NCI-H1105 treated with DMSO at 0.1 percent for 48 hours (cell line): Measurements from ENCODE around the gene CSTB.

Experiments
- DNase-seq: peaks from one replicate; lab custom pipeline; 2025; lab: John Stamatoyannopoulos, UW

Gene CSTB

DNA sequence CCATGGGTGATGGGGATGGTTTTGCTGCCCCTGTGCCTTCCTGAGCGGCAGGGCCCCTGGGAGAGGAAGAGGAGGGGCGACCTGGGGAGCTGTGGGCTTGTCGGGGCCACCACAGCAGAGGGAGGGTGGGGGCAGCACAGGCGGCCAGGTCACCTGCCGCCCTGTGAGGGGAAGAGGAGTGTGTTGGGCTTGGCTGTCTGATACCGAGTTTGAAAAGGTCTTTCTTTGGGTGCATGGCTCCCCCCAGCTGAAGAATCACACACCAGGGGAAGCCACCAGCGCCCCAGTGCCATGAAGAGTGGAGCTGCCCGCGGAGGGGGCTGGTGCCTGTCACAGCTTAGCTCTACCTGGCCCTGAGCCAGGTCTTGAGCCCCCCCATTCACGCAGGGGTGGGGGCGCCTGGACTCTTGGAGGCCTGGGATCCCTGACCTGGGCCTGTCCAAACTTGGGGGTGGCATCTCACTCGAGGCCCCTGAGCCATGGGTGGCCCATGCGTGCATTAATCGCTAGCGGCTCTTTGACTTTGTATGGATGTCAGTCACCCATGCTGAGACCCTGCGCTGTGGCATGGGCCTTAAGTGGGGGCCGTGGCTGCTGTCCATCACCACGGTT lies 26.4 kb downstream of the CSTB start:
- DNase-seq: no peak

DNA sequence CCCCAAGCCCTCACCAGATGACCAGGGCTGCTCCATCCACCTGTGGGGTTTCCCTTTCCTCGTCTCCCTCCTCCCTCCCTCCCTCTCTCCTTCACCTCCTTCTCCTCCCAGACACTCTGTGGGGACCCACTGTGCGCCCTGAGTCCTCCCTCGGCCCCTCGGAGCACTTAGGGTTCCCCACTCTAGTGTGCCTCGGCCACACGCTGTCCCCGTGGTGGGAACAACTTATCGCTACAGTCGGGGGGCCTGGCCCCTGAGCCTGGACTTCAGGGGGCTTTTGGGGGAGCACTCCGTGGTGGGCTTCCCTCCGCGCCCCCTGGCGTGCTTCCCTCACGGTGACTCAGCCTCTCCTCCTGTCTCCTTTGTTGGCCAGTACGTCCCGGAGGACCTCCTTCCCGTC lies 27.5 kb downstream of the CSTB start:
- no peak for DNase-seq

DNA sequence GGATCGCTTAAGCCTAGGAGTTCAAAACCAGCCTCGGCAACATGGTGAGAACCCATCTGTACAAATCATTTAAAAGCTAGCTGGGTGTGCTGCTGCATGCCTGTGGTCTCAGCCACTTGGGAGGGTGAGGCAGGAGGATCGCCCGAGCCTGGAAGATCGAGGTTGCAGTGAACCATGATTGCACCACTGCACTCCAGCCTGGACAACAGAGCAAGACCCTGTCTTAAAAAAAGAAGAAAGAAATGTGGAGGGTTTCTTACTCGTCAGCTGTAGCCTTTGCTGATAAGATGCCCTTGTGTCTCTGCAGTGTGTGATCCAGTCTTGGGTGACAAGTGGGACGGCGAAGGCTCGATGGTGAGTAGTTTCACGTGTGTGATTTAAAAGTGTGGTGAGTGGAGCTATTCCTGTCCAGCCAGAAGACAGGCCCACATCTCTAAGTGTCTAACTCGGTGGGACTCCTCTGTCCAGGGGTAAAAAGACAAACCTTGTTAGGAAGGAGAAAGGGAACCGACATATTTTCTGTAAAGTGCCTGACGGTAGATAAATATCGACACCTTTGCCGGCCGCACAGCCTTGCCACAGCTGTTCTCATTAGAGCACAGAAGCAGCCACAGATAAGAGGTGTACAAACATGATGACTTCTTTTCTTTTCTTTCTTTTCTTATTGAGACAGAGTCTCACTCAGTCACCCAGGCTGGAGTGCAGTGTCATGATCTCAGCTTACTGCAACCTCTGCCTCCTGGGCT lies 30.2 kb downstream of the CSTB start:
- no peak for DNase-seq

DNA sequence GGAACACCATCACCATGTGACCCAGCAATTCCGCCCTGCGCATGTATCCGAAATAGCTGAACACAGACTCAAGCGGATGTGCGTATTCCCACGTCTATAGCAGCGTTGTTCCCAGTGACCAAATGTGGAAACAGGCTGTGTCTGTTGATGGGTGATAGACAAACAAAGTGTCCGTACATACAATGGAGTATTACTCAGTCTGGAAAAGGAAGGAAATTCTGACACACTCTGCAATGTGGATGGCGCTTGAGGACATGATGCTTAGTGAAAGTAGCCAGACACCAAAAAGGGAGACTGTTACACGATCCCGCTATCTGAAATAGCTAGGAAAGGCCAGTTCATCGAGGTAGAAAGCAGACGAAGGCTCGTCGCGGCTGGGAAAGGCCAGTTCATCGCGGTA lies 31.4 kb downstream of the CSTB start:
- DNase-seq: no peak

DNA sequence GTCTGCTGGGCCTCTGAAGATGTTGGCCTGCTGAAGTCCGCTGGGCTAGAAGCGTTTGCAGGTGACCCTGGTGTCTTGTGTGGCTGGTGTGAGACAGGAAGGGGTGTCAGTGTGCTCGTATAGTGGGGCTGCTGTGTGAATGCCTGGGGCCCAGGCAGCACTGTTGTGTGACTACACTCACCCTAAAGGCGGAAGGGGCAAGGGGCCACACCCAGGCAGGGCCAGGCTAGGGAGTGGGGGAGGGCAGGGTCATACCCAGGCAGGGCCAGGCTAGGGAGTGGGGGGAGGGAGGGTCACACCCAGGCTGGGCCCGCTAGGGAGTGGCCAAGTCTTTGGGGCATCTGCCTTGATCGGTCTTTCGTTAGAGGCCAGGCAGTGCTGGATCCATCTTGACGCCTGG lies 32.2 kb downstream of the CSTB start:
- no peak for DNase-seq

DNA sequence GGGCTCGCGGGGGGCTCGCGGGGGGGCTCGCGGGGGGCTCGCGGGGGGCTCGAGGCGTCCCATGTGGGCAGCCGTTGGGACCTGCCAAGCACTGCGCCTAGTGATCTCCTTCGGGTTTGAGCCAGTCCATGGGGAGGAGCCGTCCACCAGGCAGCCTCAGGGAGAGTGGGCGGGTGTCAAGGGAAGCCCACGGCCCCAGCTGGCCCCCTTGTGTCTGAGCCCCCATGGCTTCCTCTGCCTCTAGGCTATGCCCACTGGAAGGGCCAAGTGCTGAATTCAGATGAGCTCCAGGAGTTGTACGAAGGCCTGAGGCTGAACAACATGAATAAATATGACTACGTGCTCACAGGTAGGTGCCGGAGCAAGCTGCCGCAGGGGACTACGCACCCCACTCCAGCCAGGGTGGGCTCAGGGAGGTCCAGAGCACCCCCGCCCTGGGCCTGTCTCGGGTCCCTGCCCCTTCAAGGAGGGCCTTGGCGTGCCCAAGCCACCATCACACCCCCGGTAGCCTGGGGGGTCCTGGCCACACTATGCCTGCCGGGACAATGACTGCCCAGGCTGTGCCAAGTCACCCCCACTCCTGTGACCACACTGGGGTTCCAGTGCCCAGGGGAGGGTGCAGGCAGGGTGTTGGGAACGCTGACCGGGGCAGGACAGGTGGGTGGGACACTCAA lies 34.5 kb downstream of the CSTB start:
- DNase-seq: no peak

DNA sequence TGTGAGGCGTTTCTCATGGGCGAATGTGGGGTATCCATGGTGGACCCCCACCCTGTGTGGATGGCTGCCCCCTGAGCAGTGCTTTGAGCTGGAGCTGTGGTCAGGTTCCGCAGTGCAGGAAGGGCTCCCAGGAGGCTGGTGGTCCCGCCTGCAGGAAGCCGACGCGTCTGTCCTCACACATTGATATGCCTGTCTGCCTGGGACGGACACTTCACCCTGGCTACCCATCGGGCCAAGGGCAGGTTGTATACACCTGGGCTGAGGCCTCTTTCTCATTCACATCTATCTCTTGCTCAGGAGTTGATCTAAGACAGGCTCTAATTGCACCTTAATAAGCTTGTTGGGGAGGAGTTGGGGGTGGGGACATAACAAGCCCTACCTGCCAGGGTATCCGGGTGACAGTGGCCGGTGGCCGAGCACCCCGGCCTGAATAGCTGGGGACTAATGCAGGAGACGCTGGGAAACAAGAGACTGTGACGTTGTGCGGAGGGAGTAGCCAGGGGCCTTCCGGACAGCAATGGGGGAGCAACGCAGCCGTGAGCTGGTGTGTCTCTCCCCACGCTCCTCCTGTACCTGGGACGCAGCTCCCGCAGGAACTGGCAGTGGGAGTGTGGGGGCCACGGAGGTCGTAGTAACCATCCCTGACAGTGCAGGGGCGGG lies 35.5 kb downstream of the CSTB start:
- DNase-seq: peak; percentile 74

DNA sequence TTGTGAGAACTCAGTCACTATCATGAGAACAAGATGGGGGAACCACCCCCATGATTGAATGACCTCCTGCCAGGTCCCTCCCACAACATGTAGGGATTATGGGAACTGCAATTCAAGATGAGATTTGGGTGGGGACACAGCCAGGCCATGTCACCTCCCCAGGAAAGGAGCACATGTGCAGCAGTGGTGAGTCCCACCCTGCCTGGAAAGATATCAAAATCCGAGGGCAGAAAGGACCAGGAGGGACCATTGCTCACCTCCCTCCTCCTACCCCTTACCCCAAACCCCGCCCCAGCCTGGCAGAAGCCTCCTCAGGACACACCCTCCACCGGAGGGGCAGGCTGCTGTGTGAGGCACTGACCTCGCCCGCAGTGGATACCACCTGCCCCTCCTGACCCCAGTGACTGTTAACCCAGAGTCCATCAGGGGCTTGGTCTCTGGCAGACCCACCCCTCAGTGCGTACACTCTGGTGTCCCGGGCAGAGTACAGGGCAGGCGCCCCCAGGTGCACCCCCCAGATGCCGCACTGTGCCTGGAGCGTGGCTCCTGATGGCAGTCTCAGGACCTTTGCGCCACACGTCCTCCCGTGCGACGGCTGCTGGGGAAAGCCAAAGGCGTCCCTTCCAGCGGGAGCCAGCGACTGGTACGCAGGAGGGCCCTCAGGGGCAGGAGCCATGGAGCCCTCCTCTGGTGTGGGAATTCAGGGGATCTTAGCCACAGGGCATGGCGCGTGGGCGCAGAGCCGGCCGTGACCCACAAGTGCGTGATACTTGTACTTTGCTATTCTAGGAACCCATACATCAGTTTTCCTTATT lies 36.3 kb downstream of the CSTB start:
- DNase-seq: no peak

DNA sequence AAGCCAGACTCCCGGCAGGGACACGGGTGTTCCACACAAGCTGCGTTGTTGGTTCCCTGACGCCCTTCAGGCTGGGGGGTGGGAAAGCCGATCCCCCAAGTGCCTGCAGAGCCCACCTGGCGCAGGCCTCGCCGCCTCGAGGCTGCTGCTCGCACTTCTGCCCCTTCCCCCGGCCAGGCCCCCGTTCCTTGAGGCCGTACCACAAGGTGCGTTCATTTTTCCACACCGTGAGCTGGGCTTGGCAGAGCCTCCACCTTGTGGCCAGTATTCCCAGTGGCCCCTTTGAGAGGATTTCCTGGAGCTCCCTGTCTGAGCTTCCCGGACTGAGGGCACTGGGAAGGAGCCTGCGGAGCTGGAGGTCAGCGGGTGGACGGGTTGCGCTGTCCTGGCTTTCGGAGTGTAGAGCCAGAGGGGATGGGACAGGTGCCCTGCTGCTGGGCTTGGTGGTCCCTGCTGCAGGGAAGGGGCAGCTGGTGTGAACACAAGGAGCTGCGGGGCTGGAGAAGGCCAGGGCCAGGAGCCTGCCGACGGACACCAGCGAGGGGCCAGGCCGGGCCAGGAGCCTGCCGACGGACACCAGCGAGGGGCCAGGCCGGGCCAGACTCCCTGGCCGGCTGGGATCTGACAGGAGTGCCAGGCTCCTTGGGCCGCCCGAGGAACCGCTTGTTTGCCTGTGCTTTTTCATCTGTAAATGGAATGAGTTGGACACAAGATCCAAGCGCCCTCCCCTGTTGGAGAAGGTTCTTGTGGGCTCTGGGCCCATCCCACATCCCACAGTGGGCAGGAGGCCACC lies 38.8 kb downstream of the CSTB start:
- DNase-seq: no peak

DNA sequence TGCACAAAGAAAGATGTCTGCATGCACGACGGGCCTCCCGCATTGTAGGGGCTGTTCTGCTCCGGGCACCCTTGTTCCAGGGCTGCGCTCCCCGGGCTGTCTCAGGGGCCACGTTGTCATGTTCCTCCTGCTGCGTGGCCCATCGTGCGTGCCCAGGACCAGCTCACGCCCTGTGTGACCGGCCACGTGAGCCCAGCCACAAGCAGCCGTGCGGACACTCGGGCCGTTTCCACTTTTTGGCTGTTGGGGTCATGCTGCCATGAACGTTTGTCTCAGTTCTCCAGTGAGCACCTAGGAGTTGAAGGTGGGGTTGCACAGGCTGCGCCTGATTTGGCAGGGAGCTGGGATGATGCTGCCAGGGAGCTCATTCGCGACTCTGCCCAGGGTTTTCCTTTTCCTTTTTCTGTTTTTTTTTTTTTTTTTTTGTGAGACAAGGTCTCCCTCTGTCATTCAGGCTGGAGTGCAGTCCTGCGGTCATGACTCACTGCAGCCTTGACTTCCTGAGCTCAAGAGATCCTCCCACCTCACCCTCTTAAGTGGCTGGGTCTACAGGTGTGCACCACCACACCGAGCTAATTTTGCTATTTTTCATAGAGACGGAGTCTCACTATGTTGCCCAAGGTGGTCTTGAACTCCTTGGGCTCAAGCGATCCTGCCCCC lies 39.8 kb downstream of the CSTB start:
- DNase-seq: no peak

DNA sequence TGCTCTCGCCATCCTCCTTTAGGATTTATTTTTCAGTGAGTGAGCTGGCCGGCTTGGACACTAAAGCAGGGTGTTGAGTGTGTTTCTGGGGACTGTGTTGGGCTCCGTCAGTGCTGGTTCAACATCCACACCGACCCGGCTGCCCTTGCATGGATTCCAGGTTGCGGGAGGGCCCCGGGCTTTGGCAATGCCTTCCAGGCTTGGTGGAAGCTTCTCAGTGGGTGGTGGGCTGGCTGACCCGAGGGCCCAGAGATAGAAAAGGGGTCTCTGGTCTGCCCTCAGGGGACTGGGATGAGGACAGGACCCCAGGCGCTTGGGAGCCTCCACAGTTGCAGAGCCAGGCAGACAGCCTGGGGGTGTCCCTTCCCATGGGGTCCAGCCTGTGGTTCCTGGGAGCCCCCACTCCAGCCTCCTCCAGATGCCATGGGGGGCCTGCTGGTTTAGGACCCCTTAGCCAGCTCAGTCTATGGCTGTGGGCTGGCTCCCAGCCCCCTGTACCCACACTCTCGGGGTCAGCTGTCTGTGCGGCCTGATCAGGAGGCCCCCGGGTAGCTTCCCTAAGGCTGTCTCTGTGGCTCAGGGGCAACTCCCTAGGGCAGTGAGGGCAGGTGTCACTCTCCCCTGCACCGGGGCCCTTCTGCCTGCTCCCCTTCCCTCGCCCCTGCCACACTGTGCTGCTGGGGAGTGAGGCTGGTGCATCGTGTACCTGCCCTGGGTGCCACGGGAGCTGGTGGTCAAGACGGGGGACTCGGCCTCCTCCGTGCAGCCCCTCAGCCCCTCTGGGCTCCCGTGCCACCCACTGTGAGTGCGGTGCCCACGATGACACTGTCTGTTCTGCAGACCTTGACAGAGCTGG lies 40.6 kb downstream of the CSTB start:
- no peak for DNase-seq

DNA sequence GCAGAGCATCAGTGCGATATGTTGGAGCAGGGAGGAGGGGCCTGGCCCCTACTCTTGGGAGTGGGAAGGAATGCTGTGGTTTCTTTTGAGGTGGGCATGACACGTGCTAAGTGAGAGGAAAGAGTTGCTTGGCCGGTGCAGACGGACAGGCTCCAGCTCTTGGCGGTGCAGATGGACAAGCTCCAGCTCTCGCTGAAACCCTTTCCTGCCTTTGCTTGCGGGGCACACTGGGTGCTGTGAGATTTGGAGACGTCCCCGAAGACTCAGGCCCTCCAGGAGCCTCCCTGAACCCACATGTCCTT lies 41.2 kb downstream of the CSTB start:
- DNase-seq: no peak

DNA sequence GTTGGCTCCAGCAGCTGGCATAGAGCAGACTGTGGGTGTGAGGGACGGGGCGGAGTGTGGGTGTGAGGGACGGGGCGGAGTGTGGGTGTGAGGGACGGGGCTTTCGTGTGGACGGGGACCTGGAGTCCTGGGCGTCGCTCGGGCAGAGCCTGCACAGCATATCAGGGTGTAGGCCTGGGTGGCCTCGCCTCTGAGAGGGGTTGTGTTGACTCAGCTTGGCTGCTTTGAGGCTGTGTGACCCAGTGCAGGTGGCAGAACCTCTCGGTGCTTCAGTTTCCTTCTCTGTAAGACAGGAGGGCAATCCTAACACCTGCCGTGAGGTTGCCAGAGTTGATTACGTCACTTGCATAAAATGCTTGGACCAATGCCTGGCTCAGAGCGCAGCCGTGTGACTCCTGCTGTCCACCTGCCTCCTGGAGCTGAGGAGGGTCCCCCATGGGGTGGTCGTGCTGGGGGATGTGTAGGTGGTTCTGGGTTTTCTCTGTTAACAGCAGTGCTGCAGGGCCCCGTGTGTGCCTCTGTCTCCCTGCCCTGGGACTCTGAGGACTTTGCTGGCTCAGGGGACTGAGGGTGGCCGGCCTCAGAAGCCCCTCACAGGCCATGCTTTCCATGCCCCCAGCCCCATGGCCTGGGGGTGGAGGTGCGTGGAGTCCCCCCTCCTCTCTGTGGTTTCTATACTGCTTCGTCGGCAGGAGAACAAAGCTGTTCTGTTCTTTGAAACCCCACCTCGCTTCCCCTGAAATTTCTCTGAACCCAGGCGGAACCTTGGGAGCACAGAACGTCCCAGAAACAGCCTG lies 41.8 kb downstream of the CSTB start:
- DNase-seq: no peak

DNA sequence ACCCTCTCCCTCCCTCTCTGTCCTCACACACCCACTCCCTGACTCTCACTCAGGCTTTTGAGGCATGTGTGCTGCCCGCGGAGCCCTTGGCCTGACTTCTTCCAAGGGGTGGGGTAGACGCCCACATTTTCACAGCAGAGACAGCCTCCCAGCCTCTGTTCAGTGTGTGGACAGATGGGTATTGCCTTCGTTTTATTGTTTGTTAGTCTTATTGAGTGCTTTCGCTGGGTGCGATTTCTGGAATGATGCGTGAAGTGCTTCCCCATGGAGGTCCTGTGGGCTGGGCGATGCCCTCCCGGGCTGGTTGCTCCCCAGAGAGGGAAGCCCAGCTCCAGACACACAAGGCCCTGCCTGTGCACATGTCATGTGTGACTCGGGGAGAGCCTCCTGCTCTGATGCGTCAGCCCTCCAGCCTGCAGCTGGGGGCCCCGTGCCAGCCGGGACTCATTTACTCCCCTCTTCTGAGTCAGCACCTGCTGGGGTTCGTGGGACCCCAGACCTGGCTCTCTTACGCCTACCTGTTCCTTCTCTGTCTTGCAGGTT lies 42.5 kb downstream of the CSTB start:
- DNase-seq: no peak

DNA sequence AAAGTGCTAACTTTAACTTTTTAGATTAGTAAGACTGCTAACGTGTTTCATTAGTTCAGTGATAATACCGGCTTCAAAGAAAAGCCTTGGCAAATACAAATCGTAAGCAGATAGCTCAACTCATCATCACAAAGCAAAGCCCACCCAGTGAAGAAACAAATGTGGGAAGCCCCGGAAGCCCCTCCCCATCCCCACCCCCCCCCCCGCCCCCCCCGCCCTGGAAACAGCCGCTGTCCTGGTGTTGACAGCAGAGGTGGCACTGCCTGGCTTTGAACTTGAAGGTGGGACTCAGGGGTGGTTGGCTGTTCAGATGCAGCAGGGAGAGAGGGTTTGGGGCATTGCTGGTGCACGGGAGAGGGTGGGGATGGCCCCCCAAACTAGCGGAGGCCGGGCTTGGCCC lies 43.0 kb downstream of the CSTB start:
- DNase-seq: no peak

DNA sequence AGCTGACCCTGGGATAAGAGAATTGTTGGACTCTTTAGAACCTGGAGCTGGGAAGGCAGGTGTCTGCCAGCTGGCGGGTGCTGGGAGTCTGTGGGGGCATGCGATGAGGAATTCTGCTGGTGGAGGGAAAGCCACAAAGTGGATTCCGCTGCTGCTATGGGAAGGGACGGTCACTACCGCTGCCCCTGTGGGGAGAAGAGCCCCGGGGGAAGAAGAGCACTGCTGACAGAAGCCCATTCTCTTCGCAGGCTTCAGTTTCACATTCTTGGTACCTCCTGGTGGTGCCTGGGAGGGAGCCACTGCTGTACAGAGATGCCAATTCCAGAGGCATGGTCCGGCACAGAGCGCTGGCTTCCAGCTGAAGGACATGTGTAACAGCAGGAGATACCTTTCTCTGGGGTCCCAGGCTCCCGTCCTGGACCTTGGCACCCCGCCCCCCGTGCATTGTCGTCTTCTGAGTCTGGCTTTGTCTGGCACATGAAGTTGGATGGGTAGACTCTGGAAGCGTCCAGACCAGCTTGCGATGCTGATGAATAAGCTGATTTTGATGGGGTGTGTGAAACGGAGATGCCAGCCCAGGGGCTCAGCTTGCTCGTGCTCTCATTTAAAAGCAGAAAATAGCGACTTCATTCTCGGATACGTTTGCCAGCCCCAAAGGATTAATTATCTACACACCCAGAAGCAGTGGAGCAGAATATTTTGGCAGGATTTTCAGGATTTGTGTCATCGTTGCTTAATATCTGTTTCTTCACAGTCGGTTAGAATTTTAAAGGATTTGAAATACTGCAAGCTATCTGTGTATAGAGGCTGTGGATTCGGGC lies 44.0 kb downstream of the CSTB start:
- no peak for DNase-seq

DNA sequence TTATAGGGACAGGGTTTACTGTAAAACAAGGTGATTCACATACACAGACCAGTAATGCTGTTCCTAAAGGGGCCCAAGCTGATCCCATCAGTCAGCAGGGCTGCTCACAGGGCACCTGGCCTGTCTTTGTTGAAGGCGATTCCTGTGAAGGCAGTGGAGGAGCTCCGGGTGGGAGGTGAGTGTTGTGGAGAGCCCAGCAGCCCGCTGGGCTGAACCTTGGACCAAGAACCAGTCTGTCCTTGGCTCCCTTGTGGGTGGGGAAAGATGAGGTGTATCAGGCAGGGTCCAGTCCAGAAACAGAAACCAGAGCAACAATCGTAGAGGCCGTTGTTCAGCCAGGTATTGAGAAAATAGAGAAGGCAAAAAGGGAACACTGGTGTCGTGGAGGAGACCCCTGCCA lies 44.6 kb downstream of the CSTB start:
- no peak for DNase-seq
